GM12875 (cell line): ENCODE measurements around the gene ACADM.
"Not testable (repeated sequence)": the region's sequence is repeated elsewhere in the genome, so short reads cannot be mapped to it uniquely, and the experiment has no call there.

Source experiments
- H3K4me3 ChIP-seq: one replicate; pipeline ENCODE4 v1.5.1; 2011; ENCODE audit warnings: low read depth, low read length, control low read depth
- CTCF ChIP-seq: IDR thresholded peaks from 2 replicates; pipeline ENCODE4 v1.5.1; 2011; ENCODE audit warnings: low read depth, mild to moderate bottlenecking, control low read depth, inconsistent platforms, low read length, moderate library complexity, borderline replicate concordance; ENCODE audit not compliant: insufficient read depth

The ACADM gene

DNA sequence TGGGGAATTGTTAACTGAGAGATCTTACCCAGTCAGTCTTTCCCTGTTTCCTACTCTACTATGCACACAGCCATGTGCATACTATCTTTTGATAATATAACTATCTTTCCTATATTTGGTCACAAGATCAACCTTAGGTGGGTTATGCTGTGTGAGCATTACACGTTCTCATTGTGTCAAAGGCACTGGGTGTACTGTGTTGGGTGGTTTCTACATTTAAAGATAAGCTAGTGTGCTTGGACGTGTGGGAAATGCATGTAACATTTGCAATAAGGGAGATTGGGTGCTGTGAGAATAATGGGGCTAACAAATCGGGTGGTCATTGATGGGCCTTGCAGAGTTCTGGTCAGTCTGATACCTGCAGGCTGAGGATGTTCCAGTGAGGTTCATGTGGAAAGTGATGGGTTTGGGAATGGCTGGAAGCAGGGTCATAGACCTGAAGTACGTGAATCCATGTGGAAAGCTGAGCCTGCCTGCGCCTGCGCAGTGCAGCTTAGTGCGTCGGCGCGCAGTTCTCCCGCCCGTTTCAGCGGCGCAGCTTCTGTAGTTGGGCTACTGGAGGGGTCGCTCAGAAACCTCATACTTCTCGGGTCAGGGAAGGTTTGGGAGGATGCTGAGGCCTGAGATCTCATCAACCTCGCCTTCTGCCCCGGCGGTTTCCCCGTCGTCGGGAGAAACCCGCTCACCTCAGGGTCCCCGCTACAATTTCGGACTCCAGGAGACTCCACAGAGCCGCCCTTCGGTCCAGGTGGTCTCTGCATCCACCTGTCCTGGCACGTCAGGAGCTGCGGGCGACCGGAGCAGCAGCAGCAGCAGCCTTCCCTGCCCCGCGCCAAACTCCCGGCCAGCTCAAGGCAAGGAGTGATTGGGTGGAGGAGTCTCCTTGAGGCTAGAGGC is 72.1 kb downstream of the ACADM start, which contains the start of gene MSH4:
Gene MSH4 (plus strand): TSS at position 507 of the 897 bp plus-strand sequence. CDS start 104 bp downstream, at position 611.
- TF ChIP-seq CTCF: no peak
- no peak within 1 kb of the TSS for H3K4me3 ChIP-seq

DNA sequence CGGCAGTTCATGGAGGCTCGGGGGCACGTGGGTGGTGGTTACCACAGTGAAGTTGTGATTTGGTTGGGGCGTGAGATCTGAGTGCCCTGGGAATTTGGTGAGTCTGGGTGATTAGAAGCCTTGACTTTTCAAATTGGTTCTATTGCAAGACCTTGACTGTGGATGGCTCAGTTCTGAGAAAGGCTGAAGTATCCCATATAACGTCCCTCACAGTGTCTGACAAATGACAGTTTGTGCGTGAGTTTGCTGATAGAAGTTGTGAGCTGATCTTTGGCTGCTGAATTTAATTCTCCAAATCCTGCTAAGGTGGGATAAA is 72.7 kb downstream of the ACADM start:
- TF ChIP-seq CTCF: no peak
- no peak overlapping the region for H3K4me3 ChIP-seq

- TF ChIP-seq CTCF: no peak
- H3K4me3 ChIP-seq: no peak overlapping the region
Observed at GRCh38 chr1:75797606-75798216, 73.2 kb downstream of the ACADM start.

GRCh38 chr1:75801480-75801879 is 77.0 kb downstream of the ACADM start:
- not testable (repeated sequence) for H3K4me3 ChIP-seq

- H3K4me3 ChIP-seq: no peak overlapping the region
- TF ChIP-seq CTCF: no peak
Observed at GRCh38 chr1:75808921-75809320, 84.4 kb downstream of the ACADM start.

- not testable (repeated sequence) for H3K4me3 ChIP-seq
Observed at GRCh38 chr1:75810113-75810512, 85.6 kb downstream of the ACADM start.

DNA sequence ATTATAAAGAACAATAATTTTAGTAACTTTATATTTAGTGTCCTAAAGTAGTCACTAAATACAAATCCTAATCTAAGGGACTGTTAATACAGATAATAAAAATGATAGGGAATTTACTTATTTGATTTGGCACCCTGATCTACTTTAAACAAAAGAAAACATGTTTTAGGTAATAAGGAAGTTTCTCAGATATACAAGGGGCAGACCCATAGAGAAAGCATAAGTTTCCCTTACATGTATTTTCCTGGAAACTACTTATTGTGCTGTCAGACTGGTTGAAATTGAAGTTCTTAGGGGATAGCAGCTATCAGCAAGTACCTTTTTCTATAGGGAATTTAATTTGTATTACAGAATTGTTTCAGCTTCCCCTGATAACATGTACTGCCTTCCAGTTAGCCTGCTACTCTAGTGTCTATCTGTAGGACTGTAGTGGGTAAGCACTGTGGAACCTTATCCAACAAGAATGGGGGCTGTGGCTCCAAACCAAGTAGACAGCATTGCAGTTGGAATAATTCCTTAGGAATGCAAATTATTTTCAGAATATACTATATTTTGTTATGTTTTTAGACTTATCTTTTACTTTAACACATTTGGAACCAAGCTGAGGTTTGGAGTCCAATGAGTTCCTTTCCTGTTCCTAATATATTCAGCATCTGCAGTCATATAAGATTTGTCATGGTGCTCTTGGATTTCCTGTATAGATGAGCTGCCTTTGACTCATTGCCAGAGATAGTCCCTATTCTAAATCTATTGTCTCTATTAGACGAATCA is 86.9 kb downstream of the ACADM start:
- TF ChIP-seq CTCF: no peak
- H3K4me3 ChIP-seq: no peak overlapping the region

DNA sequence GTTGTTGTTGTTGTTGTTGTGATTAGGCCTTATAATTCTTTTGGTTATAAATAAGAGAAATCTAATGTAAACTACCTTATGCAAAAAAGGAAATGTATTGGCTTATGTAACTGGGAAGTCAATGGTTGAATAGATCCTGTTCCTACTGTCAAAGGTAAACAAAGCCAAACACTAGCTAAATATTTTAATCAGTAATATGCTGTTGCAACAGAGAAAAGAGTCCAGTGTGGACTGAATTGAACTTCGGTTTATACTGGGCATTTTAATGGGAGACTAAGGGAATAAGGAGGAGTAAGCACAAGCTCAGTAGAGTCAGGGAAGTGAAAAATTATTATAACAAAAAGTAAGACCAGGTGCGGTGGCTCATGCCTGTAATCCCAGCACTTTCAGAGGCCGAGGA is 87.6 kb downstream of the ACADM start:
- TF ChIP-seq CTCF: no peak
- H3K4me3 ChIP-seq: no peak overlapping the region
